Measurements from ENCODE around the gene GSTM2.

The GSTM2 gene

DNA sequence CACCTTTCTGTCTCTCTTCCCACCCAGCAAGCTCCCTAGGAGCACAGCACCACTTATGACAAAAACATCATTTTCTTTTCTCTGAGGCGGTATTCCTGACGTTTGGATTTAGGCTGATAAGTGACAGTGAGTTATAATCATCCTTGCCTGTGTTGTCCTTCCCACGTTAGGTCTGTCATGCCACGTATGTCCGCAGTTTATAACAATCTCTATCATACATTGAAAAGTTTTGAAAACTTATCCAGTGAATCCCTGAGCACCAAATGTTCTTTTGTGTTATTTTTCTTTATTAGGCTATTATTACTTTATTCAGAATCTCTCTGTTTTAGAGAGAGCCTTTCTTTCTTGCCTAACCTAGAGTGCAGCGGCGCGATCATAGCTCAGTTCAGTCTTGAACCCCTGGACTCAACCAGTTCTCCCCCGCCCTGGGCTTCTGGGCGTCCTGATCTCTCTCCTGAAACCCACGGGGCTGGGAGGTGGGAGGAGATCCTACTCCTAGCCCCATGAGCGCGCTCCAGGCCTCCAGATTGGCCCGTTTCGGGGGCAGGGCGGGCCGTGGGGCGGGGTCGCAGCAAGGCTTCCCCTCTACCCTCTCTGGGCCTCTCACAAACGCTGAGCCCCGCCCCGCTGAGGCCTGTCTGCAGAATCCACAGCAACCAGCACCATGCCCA, at the start of gene GSTM2:
GSTM2 (plus strand) TSS at position 606 of the 671 bp plus-strand sequence; CDS start at position 665, 59 bp downstream.
- DNase-seq, result no peak
- in situ Hi-C loops (cut with MboI; ENCODE audit: low pct_unique_long_range_greater_than_20kb, low sequenced_read_pairs), result loop anchor here (25.0 kb wide), 1 partner anchor 95 kb away; the partner anchor contains the start of gene EPS8L3

GRCh38 chr1:109618661-109619575, 48.9 kb upstream of the GSTM2 start:
- DNase-seq, result no peak
- in situ Hi-C loops (cut with MboI; ENCODE audit: low pct_unique_long_range_greater_than_20kb, low sequenced_read_pairs), result no loop called here

GRCh38 chr1:109619576-109620400, 48.1 kb upstream of the GSTM2 start, which contains the start of the genes AMPD2 and GNAT2:
AMPD2 (plus strand) TSS chr1:109619837; CDS start chr1:109621176, 1,339 bp downstream.
GNAT2 (minus strand) TSS chr1:109619616; CDS start chr1:109612870, 6,746 bp downstream.
- peak; percentile 81 for DNase-seq
- in situ Hi-C loops (cut with MboI; ENCODE audit: low pct_unique_long_range_greater_than_20kb, low sequenced_read_pairs), result no loop called here

GRCh38 chr1:109620401-109620791, 47.5 kb upstream of the GSTM2 start:
- peak; percentile 50 for DNase-seq
- in situ Hi-C loops (cut with MboI; ENCODE audit: low pct_unique_long_range_greater_than_20kb, low sequenced_read_pairs), result no loop called here

- in situ Hi-C loops (cut with MboI; ENCODE audit: low pct_unique_long_range_greater_than_20kb, low sequenced_read_pairs), result no loop called here
- peak; percentile 97 for DNase-seq
These were observed 47.0 kb upstream of the GSTM2 start for GRCh38 chr1:109620841-109621286.

DNA sequence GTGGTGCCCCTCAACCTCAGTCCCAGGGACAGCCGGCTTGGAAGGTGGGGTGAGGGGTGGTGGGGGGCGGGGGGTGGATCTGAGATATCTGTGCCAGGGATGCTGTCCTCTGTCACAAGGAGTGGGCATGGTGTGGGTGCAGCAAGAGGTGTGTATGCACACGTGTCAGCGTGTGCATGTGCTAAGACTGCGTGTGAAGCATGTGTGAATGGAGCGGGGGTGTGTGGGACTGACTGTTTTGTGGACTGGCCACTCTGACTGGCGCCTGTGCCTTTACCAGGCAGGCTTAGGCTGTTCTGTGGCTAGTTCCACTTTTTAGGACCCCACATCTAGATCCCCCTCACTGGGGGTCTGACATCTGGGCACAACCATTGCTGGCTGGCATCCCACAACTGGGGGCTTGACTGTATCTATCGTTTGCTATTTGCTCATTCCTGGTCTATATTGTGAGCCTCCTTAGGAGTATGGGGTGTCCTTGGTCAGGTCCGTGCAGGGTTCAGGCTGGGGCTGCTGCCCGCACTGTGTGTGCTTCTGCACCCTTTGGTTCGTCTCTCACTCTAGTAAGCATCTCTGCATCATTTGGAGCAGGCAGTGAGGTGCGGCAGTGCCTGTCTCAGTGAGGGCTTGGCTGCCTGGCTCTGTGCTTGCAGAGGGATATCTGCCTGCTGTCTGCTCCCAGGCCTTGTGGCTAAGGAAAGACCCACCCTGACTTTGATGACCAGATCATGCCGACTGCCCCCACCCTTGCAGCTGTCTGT, 46.3 kb upstream of the GSTM2 start:
- no peak for DNase-seq
- in situ Hi-C loops (cut with MboI; ENCODE audit: low pct_unique_long_range_greater_than_20kb, low sequenced_read_pairs), result no loop called here

- in situ Hi-C loops (cut with MboI; ENCODE audit: low pct_unique_long_range_greater_than_20kb, low sequenced_read_pairs), result no loop called here
- no peak for DNase-seq
These were observed 45.5 kb upstream of the GSTM2 start for GRCh38 chr1:109622137-109622892.

DNA sequence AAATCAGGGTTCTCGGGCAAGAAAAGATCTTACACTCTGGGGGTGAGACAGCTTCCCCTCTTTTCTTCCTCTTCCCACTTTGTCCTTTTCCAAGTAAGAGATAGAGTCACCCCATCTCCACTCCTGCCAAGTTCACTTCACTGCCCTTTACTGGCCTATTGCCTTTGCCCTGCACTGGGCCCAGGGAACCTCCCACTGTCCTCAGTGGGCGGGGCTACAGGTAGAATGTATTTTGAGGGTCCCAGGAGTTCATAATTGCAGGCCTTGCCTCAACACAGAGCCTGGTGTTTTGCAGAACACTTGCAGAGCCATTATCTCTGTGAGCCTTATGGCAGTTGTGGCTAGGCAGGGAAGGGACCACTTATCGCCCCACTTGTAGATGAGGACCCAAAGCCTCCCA, 45.0 kb upstream of the GSTM2 start:
- DNase-seq, result no peak
- in situ Hi-C loops (cut with MboI; ENCODE audit: low pct_unique_long_range_greater_than_20kb, low sequenced_read_pairs), result no loop called here

DNA sequence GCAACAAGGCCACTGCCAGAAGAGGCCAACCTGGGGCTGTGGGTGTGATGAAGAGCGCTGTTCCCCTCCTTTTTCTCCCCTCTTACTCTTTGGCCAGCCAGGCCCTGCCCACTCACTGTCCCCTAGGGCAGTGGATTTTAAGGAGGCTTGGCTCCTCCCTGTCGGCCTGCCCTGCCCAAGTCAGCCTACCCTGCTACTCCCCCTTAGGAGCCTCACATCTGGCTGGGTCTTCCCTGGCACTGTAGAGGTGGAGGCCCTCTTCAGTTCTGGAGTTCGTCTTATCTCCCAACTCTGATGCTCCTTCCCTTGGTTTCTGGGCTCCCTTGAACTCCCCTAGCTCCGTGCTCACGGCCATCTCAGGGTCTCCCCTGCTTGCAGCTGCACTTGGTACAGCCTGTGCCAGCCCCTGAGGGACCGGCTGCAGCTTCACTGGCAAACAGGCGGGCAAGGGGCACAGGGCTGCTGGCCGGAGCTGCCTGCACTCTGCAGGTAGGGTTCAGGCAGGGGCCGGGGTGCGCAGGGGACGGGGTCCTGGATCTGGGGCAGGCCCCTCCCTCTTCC, 44.2 kb upstream of the GSTM2 start:
- no peak for DNase-seq

GRCh38 chr1:109624201-109625010, 43.5 kb upstream of the GSTM2 start:
- in situ Hi-C loops (cut with MboI; ENCODE audit: low pct_unique_long_range_greater_than_20kb, low sequenced_read_pairs), result loop anchor here (25.0 kb wide), 1 partner anchor 363 kb away; the partner anchor contains the start of gene AHCYL1
- peak; percentile 46 for DNase-seq

More for the DNA sequence above, 44.2 kb upstream of the GSTM2 start:
- in situ Hi-C loops (cut with MboI; ENCODE audit: low pct_unique_long_range_greater_than_20kb, low sequenced_read_pairs), result no loop called here

GRCh38 chr1:109625176-109625575, 42.7 kb upstream of the GSTM2 start:
- in situ Hi-C loops (cut with MboI; ENCODE audit: low pct_unique_long_range_greater_than_20kb, low sequenced_read_pairs), result loop anchor here (25.0 kb wide), 1 partner anchor 362 kb away; the partner anchor contains the start of gene AHCYL1

DNA sequence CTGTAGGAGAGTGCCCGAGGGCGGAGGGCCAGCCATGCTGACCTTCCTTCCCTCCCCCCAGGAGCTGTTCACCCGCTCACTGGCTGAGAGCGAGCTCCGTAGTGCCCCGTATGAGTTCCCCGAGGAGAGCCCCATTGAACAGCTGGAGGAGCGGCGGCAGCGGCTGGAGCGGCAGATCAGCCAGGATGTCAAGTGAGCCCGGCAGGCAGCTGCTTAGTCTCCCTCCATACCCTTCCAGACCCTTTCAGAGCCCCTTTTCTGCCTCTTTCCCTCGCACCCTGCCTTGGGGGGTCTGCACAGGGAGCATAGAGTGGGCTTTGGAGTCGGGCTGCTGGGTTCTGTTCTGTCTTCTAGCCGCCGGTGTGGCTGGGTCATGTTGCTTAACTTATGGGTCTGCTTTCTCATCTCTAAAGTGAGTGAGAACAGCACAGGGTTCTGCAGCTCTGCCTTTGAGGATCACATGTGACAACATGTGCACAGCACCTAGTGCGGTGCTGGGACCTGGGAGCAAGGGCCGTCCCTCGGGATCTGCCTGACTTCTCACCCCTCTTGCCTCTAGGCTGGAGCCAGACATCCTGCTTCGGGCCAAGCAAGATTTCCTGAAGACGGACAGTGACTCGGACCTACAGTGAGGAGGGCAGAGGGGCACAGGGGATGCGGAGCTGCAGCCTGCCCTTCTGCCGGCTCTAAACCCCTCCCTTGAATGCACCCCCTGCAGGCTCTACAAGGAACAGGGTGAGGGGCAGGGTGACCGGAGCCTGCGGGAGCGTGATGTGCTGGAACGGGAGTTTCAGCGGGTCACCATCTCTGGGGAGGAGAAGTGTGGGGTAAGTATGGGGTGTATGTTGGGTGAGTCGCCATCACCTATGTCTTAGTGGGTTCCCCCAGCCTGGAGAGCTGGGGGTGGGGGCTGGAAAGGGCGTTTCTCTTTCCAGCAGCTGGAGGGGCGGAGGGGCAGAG, 42.0 kb upstream of the GSTM2 start:
- DNase-seq, result no peak
- in situ Hi-C loops (cut with MboI; ENCODE audit: low pct_unique_long_range_greater_than_20kb, low sequenced_read_pairs), result loop anchor here (25.0 kb wide), 1 partner anchor 361 kb away; the partner anchor contains the start of gene AHCYL1

More at GRCh38 chr1:109625176-109625575, 42.7 kb upstream of the GSTM2 start:
- DNase-seq, result no peak

DNA sequence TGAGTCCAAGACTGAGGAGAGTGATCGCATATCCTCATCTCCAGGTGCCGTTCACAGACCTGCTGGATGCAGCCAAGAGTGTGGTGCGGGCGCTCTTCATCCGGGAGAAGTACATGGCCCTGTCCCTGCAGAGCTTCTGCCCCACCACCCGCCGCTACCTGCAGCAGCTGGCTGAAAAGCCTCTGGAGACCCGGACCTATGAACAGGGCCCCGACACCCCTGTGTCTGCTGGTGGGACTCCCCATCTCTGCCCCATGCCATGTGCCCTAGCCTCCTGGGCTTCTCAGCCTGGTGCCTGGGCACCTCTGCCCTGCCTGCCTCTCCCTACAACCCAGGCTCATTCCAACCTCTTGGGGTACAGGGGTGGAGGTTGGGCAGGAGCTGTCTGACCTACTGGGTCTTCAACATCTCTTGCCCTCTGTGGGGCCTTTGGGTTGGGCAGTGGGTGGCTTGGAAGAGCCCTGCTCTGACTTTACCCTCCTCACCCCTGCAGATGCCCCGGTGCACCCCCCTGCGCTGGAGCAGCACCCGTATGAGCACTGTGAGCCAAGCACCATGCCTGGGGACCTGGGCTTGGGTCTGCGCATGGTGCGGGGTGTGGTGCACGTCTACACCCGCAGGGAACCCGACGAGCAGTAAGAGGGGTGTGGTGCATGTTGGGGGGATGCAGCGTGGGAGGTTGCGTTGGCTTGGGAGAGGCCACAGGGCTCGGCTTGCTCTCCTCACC, 41.0 kb upstream of the GSTM2 start:
- in situ Hi-C loops (cut with MboI; ENCODE audit: low pct_unique_long_range_greater_than_20kb, low sequenced_read_pairs), result loop anchor here (25.0 kb wide), 1 partner anchor 360 kb away; the partner anchor contains the start of gene AHCYL1
- no peak for DNase-seq

DNA sequence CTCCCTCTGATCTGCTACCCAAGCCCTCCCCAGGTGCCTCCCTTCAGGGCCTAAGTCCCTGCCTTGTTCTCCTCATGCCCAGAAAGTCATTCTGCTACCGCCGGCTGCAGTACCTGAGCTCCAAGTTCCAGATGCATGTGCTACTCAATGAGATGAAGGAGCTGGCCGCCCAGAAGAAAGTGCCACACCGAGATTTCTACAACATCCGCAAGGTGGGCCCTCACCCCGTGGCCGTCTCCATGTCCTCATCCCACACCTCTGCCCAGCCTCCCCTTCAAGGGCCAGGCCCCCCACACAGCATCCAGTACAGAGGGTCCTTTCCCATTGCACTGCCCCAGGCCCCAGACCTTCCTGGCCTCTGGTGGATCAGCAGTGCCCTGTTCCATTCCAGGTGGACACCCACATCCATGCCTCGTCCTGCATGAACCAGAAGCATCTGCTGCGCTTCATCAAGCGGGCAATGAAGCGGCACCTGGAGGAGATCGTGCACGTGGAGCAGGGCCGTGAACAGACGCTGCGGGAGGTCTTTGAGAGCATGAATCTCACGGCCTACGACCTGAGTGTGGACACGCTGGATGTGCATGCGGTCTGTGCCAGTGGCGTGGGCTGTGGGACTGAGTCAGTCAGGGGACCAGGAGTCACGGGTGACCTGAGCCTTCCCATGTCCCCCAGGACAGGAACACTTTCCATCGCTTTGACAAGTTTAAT, 40.0 kb upstream of the GSTM2 start:
- in situ Hi-C loops (cut with MboI; ENCODE audit: low pct_unique_long_range_greater_than_20kb, low sequenced_read_pairs), result loop anchor here (25.0 kb wide), 1 partner anchor 359 kb away; the partner anchor contains the start of gene AHCYL1
- no peak for DNase-seq

All from KBM-7 (cell line).